LNCAP (cell line): ENCODE results near the gene ELF4.

ENCODE experiments used
- TF ChIP-seq, protein P1 (sequence below): fragments of 450-650 bp; IDR thresholded peaks from 2 replicates; pipeline ENCODE4 v1.5.1; 2017; ENCODE audit warnings: mild to moderate bottlenecking

The ELF4 gene

DNA sequence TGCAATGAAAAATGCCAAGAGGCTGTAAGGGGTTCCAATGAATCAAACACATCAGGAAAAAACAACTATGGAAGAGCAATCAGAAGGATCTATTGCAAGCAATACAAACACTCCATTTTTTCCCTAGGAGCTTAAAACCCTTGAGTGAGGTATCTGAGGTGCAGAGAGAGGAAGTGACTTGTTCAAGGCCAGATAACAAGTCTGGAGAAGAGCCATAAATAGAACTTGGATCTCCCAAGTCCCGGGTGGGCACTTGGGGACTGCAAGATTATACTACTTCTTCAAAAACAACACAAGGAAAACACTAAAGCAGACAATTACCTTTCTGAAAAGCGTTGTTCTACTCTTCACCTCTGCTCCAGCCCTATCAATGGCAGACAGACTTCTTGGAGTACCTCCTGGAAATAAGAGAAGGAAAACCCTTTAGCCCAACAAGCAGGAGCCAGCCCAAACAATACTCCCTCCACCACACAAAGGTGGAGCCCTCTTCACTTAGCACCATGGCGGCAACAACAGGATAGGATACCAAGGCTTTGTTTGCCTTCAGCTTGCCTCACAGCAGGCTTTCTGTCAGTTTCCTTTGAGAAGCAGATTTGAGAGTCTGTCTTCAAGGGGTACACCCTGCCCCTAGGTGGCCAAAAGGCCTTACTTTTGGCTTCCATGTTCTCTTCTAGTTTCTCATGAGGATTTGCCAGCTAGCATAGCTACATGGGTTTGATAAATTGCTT lies 29.3 kb upstream of the ELF4 start:
- TF ChIP-seq, protein P1, sequence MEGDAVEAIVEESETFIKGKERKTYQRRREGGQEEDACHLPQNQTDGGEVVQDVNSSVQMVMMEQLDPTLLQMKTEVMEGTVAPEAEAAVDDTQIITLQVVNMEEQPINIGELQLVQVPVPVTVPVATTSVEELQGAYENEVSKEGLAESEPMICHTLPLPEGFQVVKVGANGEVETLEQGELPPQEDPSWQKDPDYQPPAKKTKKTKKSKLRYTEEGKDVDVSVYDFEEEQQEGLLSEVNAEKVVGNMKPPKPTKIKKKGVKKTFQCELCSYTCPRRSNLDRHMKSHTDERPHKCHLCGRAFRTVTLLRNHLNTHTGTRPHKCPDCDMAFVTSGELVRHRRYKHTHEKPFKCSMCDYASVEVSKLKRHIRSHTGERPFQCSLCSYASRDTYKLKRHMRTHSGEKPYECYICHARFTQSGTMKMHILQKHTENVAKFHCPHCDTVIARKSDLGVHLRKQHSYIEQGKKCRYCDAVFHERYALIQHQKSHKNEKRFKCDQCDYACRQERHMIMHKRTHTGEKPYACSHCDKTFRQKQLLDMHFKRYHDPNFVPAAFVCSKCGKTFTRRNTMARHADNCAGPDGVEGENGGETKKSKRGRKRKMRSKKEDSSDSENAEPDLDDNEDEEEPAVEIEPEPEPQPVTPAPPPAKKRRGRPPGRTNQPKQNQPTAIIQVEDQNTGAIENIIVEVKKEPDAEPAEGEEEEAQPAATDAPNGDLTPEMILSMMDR: no peak

DNA sequence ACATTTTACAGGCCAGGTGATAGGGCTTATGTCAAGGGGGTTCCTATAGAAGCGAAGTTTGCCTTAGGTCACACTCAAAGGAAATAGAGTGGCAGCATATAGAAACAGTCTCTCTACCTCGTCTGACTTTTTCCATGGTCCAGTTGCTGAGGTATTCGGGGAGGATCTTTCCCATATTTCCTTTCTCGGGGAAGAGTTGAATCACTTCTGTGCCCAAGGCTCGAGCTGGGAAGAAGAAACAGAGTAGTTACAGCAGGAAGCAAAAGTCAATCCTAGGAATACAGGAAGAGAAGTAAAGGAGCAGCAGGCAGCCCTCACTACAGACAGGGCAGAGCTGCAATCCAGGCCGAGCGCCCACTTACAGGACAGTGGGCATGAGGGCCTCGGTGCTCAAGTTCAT lies 26.7 kb upstream of the ELF4 start:
- TF ChIP-seq, protein P1: no peak

DNA sequence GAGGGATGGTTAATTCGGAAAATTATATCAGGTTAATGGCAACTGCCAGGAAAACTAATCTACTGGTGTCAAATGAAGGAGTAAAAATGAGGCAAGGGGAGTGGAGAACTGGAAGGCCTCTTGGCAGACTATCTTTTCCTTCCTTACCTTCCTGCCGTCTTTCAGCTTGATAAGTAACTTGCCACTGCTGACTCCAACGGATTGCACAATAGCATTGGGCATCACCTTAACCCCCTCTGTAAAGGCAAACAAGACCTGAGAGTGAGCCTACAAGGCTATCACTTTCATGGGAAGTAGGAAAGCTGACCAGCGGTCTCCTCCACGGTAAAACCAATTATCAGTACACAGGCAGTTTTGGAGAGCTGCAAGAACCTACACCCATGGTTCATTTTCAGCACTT lies 26.2 kb upstream of the ELF4 start:
- TF ChIP-seq, protein P1: no peak

DNA sequence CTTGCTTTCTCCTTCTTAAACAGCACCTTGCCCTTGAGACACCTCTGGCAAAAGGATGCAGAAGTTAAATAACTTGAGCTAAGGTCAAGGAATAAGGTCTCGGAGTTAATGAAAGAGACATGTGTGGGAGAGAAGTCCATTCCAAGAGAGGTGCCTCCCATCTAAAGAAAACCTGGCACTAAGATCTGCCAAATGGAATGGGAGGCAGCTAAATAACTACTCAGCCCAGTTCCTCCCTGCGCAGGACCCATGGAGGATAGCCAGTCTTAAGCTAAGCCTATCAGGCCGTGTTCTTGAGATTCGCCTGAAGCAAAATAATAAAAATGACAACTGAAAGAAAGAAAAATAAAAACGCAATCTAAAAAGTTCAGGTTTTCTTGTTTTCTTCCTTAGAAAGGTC lies 20.7 kb upstream of the ELF4 start:
- TF ChIP-seq, protein P1: no peak

DNA sequence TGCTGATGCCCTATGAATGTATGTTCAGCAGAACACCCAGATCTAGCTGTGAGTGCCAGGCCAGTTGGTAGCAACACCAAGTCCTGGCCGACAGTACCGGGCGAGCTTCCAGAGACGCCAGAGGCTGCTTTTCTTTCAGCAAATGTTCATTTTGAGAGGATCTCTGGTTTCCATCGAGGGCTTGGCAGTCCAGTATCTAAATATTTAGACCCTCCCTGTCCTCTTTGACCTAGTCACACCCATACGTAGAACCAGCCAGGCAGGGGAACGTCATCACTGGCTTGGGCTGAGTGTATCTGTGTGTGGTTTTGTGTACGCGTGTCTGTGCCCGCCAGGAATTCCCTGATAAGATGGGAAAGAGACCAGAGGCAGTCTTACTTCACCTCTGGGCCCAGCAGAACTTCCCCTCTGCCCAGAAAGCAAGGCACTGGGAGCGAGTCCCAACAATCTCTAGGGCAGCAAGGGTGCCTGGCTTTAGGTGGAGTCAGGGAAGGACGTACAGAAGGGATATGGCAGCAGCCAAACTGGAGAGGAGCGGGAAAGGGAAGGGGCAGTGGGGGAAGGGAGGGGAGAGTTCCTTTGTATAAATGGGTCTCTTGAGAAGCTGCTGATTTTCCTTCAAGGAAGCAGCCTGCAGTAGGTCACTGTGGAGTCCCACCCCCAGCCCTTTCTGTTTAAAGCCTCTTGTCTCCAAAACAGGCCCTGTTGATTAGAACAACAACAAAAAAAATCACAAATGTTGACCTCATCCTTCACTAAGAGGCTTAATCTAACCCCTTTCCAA lies 15.0 kb upstream of the ELF4 start:
- TF ChIP-seq, protein P1: no peak

DNA sequence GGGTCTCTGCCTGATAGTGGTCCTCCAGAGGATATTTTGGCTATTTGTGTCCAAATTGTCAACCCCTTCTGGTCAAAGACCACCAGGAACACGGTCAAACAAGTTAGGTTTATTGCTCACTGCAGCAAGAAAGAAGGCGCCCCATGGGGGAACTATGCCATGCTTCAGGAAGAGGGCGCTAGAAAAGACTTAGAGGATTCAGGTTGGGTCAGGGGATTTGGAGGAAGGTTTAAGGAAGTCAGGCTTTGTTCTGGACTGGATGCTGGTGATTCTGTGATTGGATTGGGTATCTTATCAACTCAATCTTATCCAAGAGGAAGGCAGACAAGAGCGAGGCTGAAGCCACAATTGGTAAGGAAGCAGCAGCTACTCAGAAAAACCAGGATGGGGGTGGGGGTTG lies 14.3 kb upstream of the ELF4 start:
- TF ChIP-seq, protein P1: no peak

DNA sequence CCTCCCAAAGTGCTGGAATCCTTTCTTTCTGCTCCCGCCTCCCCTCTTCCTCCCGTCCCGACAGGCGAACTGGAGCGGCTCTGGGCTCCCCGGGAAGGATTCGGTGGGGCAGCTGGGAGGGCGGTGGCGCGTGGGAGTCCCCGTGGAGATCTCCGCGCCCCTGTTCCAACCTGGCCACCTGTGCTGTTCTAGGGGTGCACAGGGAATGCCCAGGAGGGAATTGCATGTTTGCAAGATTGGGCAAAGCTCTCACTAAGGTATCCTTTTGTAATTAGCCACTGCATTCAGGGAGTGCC lies 11.2 kb upstream of the ELF4 start:
- TF ChIP-seq, protein P1: no peak
